ENCODE measurements around the gene NFAM1. TPM values are rescaled to one million over a fixed set of nuclear protein-coding genes. Genes with fewer than 3 reads are reported as not detected.
A peak's percentile ranks its signal among the peaks of the same experiment; 100 is the strongest.

The NFAM1 gene
- total RNA-seq, 4 donors from 2014 or later: 0.26 to 1.1 (median 0.64) TPM; not detected in 1

GRCh38 chr22:42343121-42343454 is 89.1 kb downstream of the NFAM1 start:
- Histone ChIP-seq H3K27me3 (no peaks in the 10 kb centered on the region), H3K36me3 (no peaks in the 10 kb centered on the region), H3K4me1 (peaks cover 0 to 11% of the 10 kb centered on the region in 2 donors), H3K27ac (peak overlapping the region; percentile 31 to 33), H3K4me3 (peak overlapping the region; percentile 23 to 42), H3K9me3 (no peaks in the 10 kb centered on the region)
- TF ChIP-seq POLR2A (IDR thresholded peaks at IDR 0.05) (no peak), CTCF (IDR thresholded peaks at IDR 0.05) (no peak)
- no peak for DNase-seq
- intact Hi-C loops (cut with DNase I; ENCODE audit: low total_unique reads): no loop called here

- H3K9me3 ChIP-seq: no peaks in the 10 kb centered on the region
- intact Hi-C loops (cut with DNase I; ENCODE audit: low total_unique reads): no loop called here
- H3K4me3 ChIP-seq: no peak overlapping the region
- no peak for DNase-seq
- no peaks in the 10 kb centered on the region for H3K36me3 ChIP-seq
- TF ChIP-seq CTCF (IDR thresholded peaks at IDR 0.05) (no peak), POLR2A (IDR thresholded peaks at IDR 0.05) (no peak)
- no peaks in the 10 kb centered on the region for H3K27me3 ChIP-seq
- no peak overlapping the region for H3K27ac ChIP-seq
- peaks cover 0 to 11% of the 10 kb centered on the region in 2 donors for H3K4me1 ChIP-seq
Observed at GRCh38 chr22:42342426-42343120, 89.6 kb downstream of the NFAM1 start.

GRCh38 chr22:42341779-42342178 is 90.4 kb downstream of the NFAM1 start:
- Histone ChIP-seq H3K27me3 (no peaks in the 10 kb centered on the region), H3K36me3 (no peaks in the 10 kb centered on the region), H3K4me1 (peaks cover 0 to 11% of the 10 kb centered on the region in 2 donors), H3K4me3 (no peak overlapping the region), H3K9me3 (no peaks in the 10 kb centered on the region), H3K27ac (no peak overlapping the region)
- no peak for DNase-seq
- intact Hi-C loops (cut with DNase I; ENCODE audit: low total_unique reads): no loop called here
- TF ChIP-seq CTCF (IDR thresholded peaks at IDR 0.05) (no peak), POLR2A (IDR thresholded peaks at IDR 0.05) (no peak)

- peak; percentile 33 to 37 for DNase-seq
- no peak overlapping the region for H3K27ac ChIP-seq
Observed at GRCh38 chr22:42340829-42341383, 91.3 kb downstream of the NFAM1 start.

More at GRCh38 chr22:42340829-42341383, 91.3 kb downstream of the NFAM1 start:
- peaks cover 0 to 11% of the 10 kb centered on the region in 2 donors for H3K4me1 ChIP-seq
- no peak for TF ChIP-seq POLR2A (IDR thresholded peaks at IDR 0.05)
- no peak for TF ChIP-seq CTCF (IDR thresholded peaks at IDR 0.05)
- H3K9me3 ChIP-seq: no peaks in the 10 kb centered on the region
- no peaks in the 10 kb centered on the region for H3K36me3 ChIP-seq
- intact Hi-C loops (cut with DNase I; ENCODE audit: low total_unique reads): no loop called here
- no peak overlapping the region for H3K4me3 ChIP-seq
- no peaks in the 10 kb centered on the region for H3K27me3 ChIP-seq

All from uterus (tissue), 4 donors.